Activated naive CD4-positive, alpha-beta T cell treated with anti-CD3 and anti-CD28 coated beads, Interleukin-2, amount 10 ng/mL, durations not matched to agents 7 days and 5 days (primary cell): ENCODE data around the gene CYP27B1.

ENCODE experiments used
- CTCF ChIA-PET: fragments of 350-600 bp; sonication (Branson Sonifier 250); formaldehyde crosslinking; loops from one replicate; lab custom pipeline; 2021; ENCODE audit warnings: antibody characterized with exemption; lab: Charles Lee
- DNase-seq: peaks from one replicate; pipeline ENCODE4 v3.0.0-alpha.2; 2020
- H3K27ac Mint-ChIP-seq: one replicate; pipeline ENCODE4 v1.8.0; 2021; ENCODE audit warnings: mild to moderate bottlenecking, moderate library complexity, mixed read lengths
- H3K27me3 Mint-ChIP-seq: one replicate; pipeline ENCODE4 v1.8.0; 2021; ENCODE audit warnings: mild to moderate bottlenecking, mixed read lengths
- H3K36me3 Mint-ChIP-seq: one replicate; pipeline ENCODE4 v1.8.0; 2021; ENCODE audit warnings: mixed read lengths
- H3K4me1 Mint-ChIP-seq: one replicate; pipeline ENCODE4 v1.8.0; 2021; ENCODE audit warnings: mixed read lengths
- H3K4me3 Mint-ChIP-seq: one replicate; pipeline ENCODE4 v1.8.0; 2021; ENCODE audit warnings: mild to moderate bottlenecking, moderate library complexity, mixed read lengths
- H3K9me3 Mint-ChIP-seq: one replicate; pipeline ENCODE4 v1.8.0; 2021; ENCODE audit warnings: mixed read lengths

The CYP27B1 gene

DNA sequence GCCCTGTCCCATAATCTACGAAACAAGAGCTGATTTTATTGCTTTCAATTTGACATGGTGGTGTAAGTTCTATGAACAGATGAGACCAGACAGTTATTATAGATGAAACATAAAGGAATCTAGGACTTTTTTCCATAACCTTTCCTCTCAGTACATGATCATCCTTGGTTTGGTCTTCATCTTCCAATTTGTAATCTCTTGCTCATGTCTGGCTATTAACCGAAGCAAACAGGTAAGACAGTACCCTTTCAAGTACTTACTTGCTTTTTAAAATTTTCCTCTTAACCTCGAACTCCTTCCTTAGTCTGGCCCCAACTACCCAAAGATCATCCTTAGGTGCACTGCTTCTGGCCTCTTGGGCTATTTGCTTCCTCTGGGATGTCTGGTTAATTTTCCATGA is 20.9 kb downstream of the CYP27B1 start:
- peak overlapping the region; percentile 87 for H3K4me3 Mint-ChIP-seq
- H3K9me3 Mint-ChIP-seq: no peaks in the 10 kb centered on the region
- peak overlapping the region; percentile 93 for H3K27ac Mint-ChIP-seq
- no peak for DNase-seq
- H3K36me3 Mint-ChIP-seq: peaks cover 43% of the 10 kb centered on the region
- CTCF ChIA-PET: interaction anchor here (2.0 kb wide), 1 partner anchor 10 kb away, joined by 6 read pairs; no protein-coding TSS in a partner anchor
- H3K4me1 Mint-ChIP-seq: peaks cover 57% of the 10 kb centered on the region
- no peaks in the 10 kb centered on the region for H3K27me3 Mint-ChIP-seq

DNA sequence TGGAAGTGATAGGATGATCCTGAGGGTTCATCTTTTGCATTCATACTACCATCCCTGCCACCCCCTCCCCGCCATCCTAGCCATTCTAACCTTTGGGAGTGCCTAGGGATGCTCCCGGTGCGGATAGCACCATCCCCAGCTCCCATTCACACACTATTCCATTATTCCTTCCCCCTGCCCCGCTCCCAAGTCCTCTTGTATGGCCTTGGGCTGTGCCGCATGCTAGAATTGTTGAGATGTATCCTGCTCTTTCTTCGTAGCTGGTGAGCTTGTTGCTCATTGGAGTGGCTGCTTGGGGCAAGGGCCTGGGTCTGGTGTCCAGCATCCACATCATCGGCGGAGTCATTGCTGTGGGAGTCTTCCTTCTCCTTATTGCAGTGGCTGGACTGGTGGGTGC is 21.4 kb downstream of the CYP27B1 start:
- CTCF ChIA-PET: interaction anchor here (2.0 kb wide), 1 partner anchor 11 kb away, joined by 6 read pairs; no protein-coding TSS in a partner anchor
- no peak for DNase-seq
- peaks cover 38% of the 10 kb centered on the region for H3K36me3 Mint-ChIP-seq
- H3K27me3 Mint-ChIP-seq: no peaks in the 10 kb centered on the region
- peak overlapping the region; percentile 87 for H3K4me3 Mint-ChIP-seq
- H3K9me3 Mint-ChIP-seq: no peaks in the 10 kb centered on the region
- peaks cover 57% of the 10 kb centered on the region for H3K4me1 Mint-ChIP-seq
- H3K27ac Mint-ChIP-seq: peak overlapping the region; percentile 93

DNA sequence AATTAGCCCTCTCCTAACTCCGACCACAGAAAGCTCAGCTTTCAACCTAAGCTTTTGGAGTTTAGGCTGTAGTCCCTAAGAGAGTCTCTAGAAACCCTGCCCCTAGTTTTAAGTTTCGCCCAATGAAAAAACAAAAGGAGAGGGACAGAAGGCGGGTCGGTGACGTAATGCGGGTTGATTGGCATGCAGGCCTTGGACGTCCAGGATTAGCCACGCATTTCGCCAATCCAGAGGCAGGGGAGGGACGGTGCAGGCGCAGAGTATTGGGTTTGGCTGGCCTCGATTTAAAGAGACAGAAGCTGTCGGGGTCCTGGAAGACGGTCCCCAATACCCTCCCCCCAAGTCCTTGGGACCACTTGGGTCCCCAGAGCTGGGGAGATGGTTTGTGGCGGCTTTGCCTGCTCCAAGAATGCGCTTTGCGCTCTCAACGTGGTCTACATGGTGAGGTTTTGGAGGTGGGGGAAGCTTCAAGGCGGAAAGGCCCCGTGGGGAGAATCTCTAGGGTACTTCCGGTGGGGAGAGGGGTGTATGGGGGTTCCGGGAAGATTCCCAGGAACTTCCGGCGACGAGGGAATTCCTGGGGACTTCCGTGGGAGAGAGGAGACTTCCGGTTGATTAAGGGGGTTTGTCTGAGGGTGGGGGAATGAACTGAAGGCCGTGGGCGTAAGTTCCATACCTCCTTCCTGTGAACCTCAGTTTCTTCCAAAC is 21.9 kb downstream of the CYP27B1 start, which contains the start of gene TSPAN31:
TSS of gene TSPAN31 (plus strand) at position 263 of the 708 bp plus-strand sequence. CDS start at position 379, 116 bp downstream.
- Mint-ChIP-seq H3K36me3 (peaks cover 35% of the 10 kb centered on the region), H3K27ac (peak within 1 kb of the TSS; percentile 93), H3K4me3 (peak within 1 kb of the TSS; percentile 87), H3K27me3 (no peaks in the 10 kb centered on the region), H3K4me1 (peaks cover 55% of the 10 kb centered on the region), H3K9me3 (no peaks in the 10 kb centered on the region)
- DNase-seq: peak; percentile 98
- CTCF ChIA-PET: interaction anchor here (0.8 to 2.0 kb wide), 3 partner anchors 11 to 50 kb away, joined by 3 to 6 read pairs (median 3); partner anchors contain the start of gene OS9

DNA sequence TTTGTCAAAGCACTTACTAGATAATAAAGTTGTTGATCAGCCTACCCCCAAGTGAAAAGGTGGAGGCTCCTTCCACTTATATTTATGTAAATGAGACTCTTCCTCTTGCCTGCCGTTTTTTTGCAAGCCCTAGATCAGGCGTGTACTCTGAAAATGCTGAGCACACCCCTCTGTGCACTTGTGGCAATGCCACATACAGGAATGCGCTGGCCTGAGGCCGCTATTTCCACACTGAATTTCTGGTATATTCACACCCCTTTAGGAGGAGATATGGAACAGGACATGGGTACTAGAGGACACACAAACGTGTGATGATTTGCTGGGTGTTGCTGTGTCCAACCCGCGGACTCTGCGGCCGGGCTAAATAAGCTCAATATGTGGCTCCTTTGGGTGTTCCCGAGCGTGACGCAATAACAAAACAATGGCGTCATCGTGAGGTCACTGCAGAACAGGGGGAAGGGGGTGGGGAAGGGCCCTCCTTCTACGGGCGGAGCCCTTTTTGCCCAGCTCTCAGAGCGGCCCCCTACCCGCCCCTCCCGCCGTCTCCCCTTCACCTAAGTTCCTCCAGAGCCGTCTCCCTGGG is 22.6 kb downstream of the CYP27B1 start:
- CTCF ChIA-PET: interaction anchor here (0.8 to 2.0 kb wide), 3 partner anchors 12 to 50 kb away, joined by 3 to 6 read pairs (median 3); partner anchors contain the start of gene OS9
- Mint-ChIP-seq H3K9me3 (no peaks in the 10 kb centered on the region), H3K27ac (peak overlapping the region; percentile 93), H3K4me1 (peaks cover 61% of the 10 kb centered on the region), H3K27me3 (no peaks in the 10 kb centered on the region), H3K4me3 (peak overlapping the region; percentile 87), H3K36me3 (peaks cover 37% of the 10 kb centered on the region)
- DNase-seq: peak; percentile 83

DNA sequence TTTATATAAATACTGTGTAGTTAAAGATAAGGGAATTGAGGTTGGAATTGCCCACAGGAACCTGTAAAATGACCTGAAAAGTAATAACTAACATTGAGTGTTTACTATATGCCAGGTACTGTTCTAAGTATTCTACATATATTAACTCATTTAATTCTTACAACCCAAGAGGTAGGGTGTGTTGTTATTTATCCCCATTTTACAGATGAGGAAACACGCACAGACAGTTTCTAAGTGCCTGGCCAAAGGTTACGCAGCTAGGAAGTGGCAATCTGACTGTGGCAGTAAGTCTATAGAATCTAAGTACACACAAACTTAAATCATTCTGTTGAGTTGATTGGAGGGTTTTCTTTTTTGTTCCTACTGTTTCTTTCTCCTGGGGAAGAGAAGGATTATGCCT is 23.1 kb downstream of the CYP27B1 start:
- H3K27ac Mint-ChIP-seq: peak overlapping the region; percentile 93
- H3K4me1 Mint-ChIP-seq: peaks cover 66% of the 10 kb centered on the region
- DNase-seq: no peak
- H3K36me3 Mint-ChIP-seq: peaks cover 38% of the 10 kb centered on the region
- H3K4me3 Mint-ChIP-seq: peak overlapping the region; percentile 87
- CTCF ChIA-PET: interaction anchor here (1.3 kb wide), 1 partner anchor 21 kb away, joined by 3 read pairs; no protein-coding TSS in a partner anchor
- H3K9me3 Mint-ChIP-seq: no peaks in the 10 kb centered on the region
- no peaks in the 10 kb centered on the region for H3K27me3 Mint-ChIP-seq

DNA sequence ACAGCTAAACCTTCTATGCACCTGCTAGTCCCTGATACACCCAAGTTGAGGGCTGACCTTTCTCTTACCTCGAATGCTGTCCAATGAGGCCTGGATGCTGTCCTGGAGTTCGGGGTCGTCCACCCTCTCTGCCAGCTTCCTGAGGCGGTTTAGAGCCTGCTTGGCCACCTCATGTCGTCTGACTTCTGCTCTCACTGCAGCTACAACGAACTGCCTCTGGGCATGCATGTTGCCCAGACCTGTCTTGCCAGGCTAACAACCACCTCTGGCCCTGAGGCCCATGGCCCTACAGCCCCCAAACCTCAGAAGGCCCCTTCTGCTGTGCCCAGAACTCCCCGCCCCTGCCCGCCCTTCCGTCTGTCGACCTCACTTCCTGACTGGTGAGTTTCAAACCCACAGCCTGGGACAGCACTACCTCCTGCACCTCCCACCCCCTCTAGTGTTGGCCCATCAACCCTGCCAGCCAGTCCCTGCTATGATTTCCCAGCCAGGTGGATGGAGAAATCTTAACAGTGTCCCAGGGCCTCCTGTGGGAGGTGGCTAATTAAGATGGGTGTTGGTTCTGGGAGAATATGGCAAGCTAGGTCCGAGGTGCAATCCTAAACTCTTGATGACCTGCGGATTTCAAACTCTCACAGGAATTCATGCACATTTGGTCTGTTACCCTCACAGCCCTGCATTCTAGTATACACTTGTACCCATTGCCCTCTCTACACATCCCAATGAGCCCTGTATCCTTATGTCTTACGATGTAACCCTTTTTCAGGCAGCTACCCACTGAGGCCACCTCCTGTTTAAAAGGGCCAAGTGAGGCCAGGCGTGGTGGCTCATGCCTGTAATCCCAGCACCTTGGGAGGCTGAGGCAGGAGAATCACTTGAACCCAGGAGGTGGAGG is 24.8 kb downstream of the CYP27B1 start:
- peak; percentile 92 for DNase-seq
- H3K36me3 Mint-ChIP-seq: peaks cover 25% of the 10 kb centered on the region
- peak overlapping the region; percentile 82 for H3K27ac Mint-ChIP-seq
- H3K9me3 Mint-ChIP-seq: no peaks in the 10 kb centered on the region
- H3K27me3 Mint-ChIP-seq: no peaks in the 10 kb centered on the region
- CTCF ChIA-PET: interaction anchor here (0.9 to 2.5 kb wide), 13 partner anchors 8 to 283 kb away, joined by 3 to 12 read pairs (median 5); partner anchors contain the start of genes B4GALNT1 and OS9
- H3K4me3 Mint-ChIP-seq: peak overlapping the region; percentile 80
- H3K4me1 Mint-ChIP-seq: peaks cover 62% of the 10 kb centered on the region

DNA sequence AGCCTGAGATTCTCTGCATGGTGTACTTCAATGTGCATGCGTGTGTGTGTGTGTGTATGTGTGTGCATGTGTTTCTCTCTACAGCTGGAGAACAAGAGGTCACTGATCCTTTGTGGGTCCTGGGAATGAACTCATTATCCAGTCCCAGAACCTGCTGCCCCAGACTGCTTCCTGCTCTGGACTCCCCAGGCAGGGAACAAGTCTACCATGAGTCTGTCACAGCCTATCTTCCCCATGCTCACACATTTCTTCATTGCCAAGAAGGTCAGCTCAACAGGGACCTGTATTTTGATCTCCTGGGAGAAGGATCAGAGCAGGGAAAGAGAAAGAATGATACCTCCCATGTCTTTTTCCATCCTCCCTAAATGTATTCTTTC is 25.5 kb downstream of the CYP27B1 start:
- peaks cover 25% of the 10 kb centered on the region for H3K36me3 Mint-ChIP-seq
- CTCF ChIA-PET: interaction anchor here (0.9 to 2.5 kb wide), 14 partner anchors 9 to 283 kb away, joined by 3 to 12 read pairs (median 4); partner anchors contain the start of genes B4GALNT1 and OS9
- no peaks in the 10 kb centered on the region for H3K27me3 Mint-ChIP-seq
- peaks cover 64% of the 10 kb centered on the region for H3K4me1 Mint-ChIP-seq
- DNase-seq: no peak
- peak overlapping the region; percentile 80 for H3K4me3 Mint-ChIP-seq
- H3K27ac Mint-ChIP-seq: peak overlapping the region; percentile 82
- no peaks in the 10 kb centered on the region for H3K9me3 Mint-ChIP-seq

DNA sequence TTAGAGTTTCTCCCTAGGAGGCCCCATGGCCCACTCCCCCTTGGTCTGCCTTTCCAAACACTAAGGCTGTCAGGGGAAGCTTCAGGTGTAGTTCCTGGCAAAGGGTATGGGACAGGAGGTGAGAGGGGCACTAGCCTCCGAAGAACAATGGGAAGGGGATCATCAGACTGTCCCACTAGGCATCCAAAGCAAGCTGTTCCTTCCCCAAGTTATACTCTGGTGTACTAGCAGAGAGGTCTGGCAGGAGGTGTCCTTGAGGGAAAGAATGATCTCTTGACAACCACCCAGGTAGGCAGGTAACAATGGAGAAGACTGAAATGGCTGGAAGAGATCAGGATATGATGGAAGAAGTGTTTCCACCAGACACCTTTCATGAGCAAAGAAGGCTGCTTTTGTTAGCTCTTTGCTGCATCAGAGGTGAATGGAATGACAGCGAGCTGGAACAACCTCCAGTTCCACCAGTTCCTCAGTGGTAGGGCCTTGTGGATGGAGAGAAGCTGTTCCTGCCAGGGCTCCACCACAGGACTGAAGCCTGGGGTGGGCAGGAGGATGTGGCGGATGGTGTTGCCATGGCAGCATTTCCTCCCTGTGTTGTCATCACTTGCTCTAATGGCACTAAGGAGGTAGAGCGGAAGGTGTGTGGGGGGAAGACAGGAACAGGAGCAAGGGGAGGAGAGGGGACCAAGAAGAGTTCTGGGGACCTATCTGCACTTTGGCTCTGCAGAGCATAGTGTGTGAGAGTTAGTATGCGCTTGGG is 26.0 kb downstream of the CYP27B1 start:
- Mint-ChIP-seq H3K27me3 (no peaks in the 10 kb centered on the region), H3K27ac (peak overlapping the region; percentile 82), H3K4me1 (peaks cover 59% of the 10 kb centered on the region), H3K4me3 (peak overlapping the region; percentile 80), H3K9me3 (no peaks in the 10 kb centered on the region), H3K36me3 (peaks cover 24% of the 10 kb centered on the region)
- CTCF ChIA-PET: interaction anchor here (0.9 to 2.5 kb wide), 13 partner anchors 8 to 159 kb away, joined by 3 to 12 read pairs (median 5); partner anchors contain the start of genes B4GALNT1 and OS9
- DNase-seq: peak; percentile 93

DNA sequence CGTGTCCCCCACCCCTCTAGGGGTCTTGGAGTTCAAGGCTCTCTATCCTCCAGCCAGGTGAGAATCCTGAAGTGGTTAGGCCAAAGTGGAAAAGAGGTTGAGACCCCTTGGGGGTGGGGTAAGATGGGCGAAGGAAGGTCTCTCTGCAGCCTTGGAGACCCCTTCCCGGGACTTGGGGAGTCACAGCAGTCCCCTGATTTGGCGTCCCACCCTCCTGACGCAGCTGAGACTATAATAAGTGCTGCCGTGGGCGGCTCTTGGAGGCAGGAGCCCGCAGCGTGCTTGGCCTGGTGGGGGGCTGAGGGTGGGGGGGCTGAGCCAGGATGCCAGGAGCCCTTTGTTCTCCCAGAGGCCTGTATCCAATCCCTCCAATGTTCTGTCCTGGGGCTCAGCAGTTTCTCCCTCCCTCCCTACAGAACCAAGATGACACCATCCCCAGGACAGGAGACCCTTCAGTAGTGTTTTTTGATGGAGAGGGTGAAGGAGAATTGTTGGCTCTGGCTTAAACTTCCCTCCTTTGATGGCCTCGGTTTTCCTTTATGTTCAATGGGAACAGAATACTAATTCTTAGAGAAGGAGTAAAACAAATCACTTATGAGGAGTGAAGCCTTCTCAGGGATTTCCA is 26.9 kb downstream of the CYP27B1 start:
- no peak for DNase-seq
- peak overlapping the region; percentile 80 for H3K4me3 Mint-ChIP-seq
- H3K27me3 Mint-ChIP-seq: no peaks in the 10 kb centered on the region
- peaks cover 51% of the 10 kb centered on the region for H3K4me1 Mint-ChIP-seq
- H3K9me3 Mint-ChIP-seq: no peaks in the 10 kb centered on the region
- H3K36me3 Mint-ChIP-seq: peaks cover 24% of the 10 kb centered on the region
- CTCF ChIA-PET: interaction anchor here (1.1 to 1.9 kb wide), 2 partner anchors 47 to 113 kb away, joined by 5 to 6 read pairs; no protein-coding TSS in a partner anchor
- no peak overlapping the region for H3K27ac Mint-ChIP-seq

DNA sequence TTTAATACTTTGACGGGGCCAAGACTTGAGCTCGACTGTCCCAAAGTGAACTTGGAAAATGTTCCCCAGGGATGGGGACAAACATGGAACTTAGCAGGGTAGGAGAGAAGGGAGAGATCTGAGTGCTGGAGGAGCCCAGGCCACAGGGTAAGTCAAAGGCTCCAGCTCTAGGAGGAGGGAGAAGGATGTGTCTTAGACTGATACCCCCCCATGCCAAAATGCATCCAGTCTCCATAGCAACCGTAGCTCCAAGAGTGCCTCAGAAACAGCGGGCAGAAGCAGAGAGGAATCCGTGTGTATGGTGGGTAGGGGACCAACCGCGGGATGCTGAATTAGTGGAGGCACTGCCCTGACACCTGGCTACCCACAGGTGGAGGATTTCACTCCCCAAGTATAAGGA is 27.5 kb downstream of the CYP27B1 start:
- H3K9me3 Mint-ChIP-seq: no peaks in the 10 kb centered on the region
- peak overlapping the region; percentile 80 for H3K4me3 Mint-ChIP-seq
- no peaks in the 10 kb centered on the region for H3K27me3 Mint-ChIP-seq
- H3K27ac Mint-ChIP-seq: no peak overlapping the region
- peaks cover 45% of the 10 kb centered on the region for H3K4me1 Mint-ChIP-seq
- CTCF ChIA-PET: no interaction called here
- DNase-seq: no peak
- H3K36me3 Mint-ChIP-seq: peaks cover 27% of the 10 kb centered on the region

DNA sequence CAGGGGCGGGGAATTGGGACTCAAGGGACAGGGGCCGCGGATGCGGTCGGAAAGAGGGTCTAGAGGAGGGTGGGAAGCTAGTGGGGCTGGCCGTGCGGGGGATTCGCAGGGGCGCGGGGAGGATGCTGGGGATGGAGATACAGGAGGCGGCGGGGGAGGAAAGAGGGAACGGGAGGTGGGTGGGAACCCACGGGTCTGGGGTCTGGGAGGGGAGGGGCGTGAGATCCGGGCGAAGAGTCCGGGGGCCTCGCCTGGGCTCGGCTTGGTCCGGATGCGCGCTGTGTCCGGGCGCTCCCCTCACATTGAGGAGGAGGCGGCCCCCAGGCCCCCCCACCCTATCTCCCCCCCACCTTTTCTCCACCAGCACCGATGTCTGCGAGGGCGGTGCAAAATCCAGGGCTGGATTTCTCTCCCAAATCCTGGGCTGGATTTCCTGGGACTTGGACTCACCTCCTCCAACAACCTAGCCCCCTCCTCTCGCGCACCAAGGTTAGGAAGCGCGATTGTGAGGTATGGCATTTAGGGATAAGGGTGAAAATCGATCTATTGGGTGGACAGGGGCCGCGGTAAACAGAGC is 28.1 kb downstream of the CYP27B1 start, which contains the start of gene AGAP2:
TSS of gene AGAP2 (minus strand) at position 82 of the 577 bp plus-strand sequence. CDS start 496 bp downstream, outside the sequence.
- CTCF ChIA-PET: no interaction called here
- no peaks in the 10 kb centered on the region for H3K27me3 Mint-ChIP-seq
- peaks cover 31% of the 10 kb centered on the region for H3K36me3 Mint-ChIP-seq
- peaks cover 38% of the 10 kb centered on the region for H3K4me1 Mint-ChIP-seq
- H3K27ac Mint-ChIP-seq: no peak within 1 kb of the TSS
- H3K4me3 Mint-ChIP-seq: peak within 1 kb of the TSS; percentile 80
- H3K9me3 Mint-ChIP-seq: no peaks in the 10 kb centered on the region
- DNase-seq: no peak
